GM20431 (cell line): Measurements from ENCODE around the gene FOXP1.
"Not testable (repeated sequence)": the region's sequence is repeated elsewhere in the genome, so short reads cannot be mapped to it uniquely, and the experiment has no call there.

Experiments
- in situ Hi-C: fragments of 300-500 bp; cut with MseI, MboI; formaldehyde crosslinking; loops from one replicate; pipeline ENCODE4 v1.15.0; 2020; ENCODE audit warnings: low sequenced_read_pairs; ENCODE audit not compliant: unreplicated experiment

Gene FOXP1

DNA sequence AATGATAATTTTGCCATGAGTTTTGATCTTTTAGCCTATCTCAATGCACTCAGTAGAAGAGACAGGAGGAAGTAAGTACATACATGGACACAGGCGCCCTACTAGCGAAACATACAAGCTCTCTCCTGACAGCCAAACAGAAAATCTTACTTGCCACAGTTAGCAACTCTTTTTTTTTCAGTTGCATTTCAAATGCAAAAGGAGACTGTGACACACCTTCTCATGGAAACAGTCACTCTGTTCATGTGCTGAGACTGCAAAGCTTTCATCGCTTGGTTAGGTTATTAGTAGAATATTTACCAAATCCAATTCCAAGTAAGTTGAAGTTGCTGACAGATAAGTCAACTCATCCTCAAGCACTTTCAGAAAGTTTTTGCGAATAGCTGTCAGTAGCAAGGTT, 223.3 kb downstream of the FOXP1 start:
- in situ Hi-C loops, result no loop called here

DNA sequence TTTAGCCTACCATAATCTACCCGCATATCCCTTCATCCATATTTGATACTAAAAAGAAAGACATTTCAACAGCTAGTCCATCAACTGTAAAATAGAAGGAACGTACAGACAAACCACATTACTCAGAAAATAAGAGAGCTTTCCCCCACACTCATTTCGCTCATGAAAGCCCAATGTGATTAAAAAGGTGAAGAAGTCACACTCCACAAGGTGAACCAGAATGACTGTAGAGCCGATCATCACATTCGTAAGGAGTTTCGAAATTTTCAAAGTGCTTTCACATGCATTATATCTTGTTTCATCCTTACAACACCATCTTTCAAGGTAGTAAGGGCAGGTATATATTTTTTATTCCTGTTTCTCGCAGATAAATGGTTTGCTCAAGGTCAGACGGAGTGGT, 225.3 kb downstream of the FOXP1 start:
- in situ Hi-C loops, result no loop called here

DNA sequence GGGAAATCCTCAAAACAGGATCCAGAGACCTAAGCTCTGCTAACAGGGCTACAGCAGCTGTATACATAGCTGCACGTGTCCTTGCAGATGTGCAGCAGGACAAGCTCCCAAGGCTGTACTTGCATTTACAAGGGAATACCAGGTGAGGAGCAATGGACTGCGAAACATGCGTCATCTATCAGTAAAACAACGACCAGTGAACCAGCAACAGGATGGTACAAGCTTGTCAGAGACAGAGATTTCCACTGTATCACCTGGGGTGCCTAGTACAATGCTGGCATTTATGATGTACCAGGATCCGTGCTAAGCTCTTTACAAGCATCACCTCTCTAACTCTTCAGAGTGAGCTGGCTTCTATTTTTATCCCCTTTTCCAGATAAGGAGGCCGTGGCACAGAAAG, 227.3 kb downstream of the FOXP1 start:
- in situ Hi-C loops, result no loop called here

DNA sequence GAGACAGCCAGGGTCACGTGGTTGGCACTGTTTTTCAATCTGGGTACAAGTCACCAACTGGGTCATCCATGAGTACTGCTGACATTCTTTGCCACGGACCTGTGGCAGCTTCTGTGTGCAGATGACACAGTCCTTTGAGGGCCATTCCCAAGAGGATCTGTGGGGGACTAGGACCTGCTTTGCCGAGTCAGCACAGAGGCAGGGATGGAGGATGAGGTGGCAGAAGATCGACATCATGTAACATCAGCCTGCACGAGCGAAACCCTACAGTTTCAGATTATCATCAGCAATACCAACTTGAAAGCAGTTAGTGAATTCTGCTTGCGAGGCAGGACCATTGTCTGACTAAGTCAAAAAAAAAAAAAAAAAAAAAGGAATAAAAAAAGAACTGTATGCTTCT, 227.7 kb downstream of the FOXP1 start:
- in situ Hi-C loops, result no loop called here

DNA sequence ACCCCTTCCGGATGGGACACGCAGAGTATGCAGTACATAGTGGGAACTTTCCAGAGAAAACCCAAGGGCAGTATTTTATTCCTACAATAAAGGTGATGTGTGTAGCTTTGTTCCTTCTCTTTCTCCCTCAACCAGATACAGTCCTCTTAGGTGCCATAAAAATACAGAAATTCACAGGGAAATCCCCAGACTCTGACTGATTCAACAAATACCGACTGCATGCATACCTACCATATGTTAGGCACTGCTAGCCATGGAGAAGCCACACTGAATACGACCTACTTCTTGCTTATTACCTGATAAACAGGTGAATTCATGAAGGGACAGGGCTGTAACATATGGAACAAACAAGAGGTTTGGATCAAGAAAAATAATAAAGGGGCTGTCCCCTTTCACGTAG, 228.5 kb downstream of the FOXP1 start:
- in situ Hi-C loops, result no loop called here

DNA sequence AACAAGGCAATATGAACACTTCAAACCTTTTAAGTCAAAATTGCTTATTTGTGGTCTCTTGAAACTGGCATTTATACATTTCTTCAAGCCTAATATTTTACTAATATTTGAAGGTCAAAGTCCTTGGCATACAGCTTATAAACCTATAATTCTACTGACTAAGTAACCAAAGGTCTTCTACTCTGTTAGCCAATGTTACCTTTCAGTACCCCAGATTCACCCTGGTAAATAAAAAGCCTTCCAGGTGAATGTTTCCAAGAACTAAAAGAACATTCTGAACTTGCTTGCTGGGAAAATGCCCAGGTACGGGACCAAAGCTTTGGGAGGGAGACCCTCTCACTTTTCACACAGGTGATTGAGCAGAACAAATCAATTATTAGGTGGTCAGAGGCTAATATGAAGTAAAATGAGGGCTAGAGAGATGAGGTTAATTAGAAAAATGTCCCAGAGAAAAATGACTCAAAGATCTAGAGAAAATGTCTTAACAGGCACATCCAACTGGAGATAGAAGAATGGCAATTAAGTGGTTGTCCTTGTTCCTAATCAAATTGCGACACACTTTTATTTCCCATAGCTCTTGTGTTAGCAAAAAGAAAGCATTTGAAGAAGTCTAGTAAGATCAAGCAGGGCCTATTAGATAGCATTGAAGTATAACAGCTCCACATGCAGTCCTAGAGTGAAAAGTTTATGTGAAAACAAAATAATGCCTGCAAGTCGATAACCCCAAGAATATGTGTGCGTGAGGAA, 232.0 kb downstream of the FOXP1 start:
- in situ Hi-C loops, result no loop called here

DNA sequence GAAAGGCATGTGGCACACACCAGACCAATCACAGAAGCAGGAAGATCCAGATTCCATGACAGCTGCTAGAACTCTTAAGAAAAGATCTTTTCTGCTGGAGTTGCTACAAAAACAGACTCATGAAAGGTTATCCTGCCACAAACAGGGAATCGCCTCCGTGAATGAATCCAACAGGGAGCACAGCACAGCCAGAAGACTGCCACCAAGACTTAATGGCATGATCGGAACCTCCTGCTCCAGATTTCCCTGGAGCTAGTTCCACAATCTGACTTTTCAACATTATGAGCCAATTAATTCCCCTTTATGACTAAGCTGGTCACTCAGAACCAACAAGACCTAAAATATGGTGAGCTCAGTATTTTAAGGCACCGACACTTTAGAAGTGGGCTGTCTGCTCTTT, 232.5 kb downstream of the FOXP1 start:
- in situ Hi-C loops, result no loop called here

DNA sequence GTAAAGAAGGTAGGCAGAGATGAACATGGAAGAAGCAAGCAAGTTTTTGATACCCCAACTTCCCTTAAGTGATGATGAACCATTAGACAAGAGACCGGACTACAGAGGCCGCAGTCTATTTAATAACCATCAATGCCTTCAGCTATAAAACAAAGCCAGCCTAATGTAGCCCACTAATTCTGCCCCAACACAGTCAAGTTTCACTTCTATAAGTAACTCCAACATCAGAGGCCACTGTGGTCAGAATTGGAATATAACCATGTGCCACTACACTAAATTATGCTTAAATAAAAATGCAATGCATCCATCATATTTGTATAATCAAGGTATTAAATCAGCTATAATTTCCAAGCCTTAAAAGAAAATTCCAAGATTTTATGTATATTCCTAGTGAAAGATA, 234.7 kb downstream of the FOXP1 start:
- in situ Hi-C loops, result no loop called here

DNA sequence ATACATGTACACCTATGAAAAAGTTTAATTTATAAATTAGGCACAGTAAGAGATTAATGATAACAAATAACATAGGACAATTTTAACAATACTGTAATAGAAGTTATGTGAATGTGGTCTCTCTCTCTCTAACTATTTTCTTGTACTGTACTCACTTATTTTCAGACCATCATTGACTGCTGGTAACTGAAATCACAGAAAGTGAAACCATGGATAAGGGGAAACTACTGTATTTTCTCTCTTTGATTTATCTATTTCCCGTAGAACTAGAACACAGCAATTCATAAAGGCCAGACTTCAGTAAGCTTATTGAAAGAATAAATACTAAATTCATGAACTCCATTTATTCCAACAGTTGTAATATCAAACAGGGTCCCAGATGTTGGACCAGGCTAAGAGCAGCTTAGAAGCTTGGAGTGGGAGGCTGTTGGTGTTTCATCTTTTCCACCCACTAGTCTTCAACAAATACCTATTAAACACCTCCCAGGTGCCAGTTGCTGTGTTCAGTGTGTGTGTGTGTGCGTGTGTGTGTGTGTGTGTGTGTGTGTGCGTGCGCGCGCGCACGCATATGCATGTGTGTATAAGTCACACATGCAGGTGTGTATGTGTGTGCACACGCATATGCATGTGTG, 235.4 kb downstream of the FOXP1 start:
- in situ Hi-C loops, result no loop called here

DNA sequence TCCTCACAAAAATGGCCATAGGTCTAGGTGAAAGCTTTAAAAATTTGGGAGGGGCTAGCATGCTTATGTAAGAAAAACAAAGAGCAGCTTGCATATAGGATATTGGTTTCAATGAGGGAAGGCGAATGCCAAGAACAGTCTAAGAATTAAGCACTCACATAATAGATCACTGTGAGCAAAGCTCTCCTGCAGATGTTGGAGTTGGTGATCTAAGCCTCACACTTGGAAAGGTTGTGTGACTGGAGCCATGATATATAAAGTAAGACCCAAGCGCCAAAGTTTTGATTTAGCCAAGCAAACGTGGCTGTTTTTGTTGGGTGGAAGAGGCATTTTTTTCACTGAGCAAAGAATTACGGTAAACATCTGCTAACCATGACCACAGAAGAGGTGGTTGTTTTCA, 237.5 kb downstream of the FOXP1 start:
- in situ Hi-C loops, result no loop called here

DNA sequence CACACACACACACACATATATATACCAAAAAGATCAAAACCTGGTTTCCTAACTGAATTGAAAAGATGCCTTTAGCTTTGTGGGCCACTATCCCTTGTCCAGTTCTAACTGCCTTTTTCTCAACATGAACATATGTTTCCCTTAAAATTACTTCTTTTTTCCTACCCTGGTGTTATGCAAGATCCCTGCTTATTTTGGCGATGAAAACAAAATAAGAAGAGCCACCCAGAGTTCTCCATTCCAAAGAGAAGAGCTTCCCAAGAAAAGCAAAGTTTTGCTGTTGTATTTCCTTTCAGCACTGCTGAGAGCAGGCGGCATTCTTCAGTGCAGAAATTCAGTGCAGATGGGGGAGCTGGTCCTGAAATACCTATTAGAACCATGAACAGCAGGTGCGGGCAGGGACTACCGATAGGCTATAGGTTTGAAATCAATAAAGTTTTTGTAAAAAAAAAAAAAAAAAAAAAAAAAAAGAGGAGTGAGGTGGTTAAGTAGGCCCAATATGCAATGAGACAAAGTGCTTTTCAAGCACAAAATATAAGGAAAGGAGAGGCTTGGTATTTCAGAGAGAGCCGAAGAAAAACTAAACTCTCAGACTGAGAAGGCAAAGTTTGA, 238.0 kb downstream of the FOXP1 start:
- in situ Hi-C loops, result no loop called here

DNA sequence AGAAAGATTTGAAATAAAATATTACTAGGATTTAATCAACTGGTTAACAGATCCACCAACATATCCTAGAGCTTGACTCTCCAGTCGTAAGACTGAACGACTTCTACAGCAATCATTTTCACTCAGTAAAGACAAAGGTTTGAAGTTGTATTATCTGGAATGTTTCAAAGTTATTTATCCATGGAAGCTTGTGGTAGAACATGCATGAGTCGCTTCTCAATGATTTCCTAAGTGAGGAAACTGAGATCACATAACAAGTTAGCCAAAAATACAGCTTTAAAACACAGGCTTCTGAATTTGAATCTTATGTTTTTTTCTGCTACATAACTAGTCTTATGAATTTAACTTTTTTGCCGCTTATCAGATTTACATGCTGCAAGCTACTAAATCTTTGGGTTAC, 241.8 kb downstream of the FOXP1 start:
- in situ Hi-C loops, result no loop called here

DNA sequence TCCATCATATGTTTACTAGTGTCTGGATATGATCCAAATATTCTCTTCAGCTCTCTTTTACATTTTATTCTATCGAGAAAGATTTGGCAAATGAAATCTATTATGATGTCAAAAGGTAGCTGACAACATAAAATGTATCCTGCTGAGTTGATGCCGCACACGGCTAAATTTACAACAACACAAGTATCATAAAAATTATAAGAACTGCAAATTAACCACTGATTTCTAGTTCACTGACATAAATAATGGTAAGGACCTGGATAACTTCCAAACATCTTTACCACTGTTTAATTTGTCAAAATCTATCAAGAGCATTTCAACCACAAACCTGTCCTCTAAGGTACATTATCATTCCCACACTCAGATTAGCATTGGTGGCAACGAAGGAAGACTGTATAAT, 244.5 kb downstream of the FOXP1 start:
- in situ Hi-C loops, result no loop called here

DNA sequence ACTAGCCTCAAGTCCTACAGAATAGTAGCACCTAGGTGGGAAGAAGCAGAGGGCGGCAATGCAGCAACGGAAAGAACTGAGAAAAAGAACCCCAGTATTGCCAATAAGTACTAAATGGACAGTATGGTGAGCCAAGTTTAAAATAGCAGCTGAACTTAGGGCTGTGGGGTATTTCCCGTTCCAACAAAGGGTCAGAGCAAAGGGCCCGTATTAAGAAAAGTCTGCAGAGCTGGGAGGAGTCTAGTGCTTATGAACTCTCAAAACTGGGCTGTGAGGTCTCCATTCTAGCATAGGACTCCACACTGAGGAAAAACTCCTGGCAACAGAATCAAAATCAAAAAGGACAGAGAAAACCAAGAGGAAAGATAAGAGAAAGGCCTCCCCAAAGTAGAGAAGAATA, 250.7 kb downstream of the FOXP1 start:
- in situ Hi-C loops, result no loop called here

DNA sequence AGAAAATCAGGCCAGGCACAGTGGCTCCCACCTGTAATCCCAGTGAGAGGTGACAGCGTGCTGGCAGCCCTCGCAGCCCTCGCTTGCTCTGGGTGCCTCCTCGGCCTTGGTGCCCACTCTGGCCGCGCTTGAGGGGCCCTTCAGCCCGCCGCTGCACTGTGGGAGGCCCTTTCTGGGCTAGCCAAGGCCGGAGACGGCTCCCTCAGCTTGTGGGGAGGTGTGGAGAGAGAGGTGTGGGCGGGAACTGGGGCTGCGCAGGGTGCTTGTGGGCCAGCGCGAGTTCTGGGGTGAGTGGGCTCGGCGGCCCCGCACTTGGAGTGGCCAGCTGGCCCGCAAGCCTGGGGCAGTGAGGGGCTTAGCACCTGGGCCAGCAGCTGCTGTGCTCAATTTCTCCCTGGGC, 252.6 kb downstream of the FOXP1 start:
- in situ Hi-C loops, result no loop called here

DNA sequence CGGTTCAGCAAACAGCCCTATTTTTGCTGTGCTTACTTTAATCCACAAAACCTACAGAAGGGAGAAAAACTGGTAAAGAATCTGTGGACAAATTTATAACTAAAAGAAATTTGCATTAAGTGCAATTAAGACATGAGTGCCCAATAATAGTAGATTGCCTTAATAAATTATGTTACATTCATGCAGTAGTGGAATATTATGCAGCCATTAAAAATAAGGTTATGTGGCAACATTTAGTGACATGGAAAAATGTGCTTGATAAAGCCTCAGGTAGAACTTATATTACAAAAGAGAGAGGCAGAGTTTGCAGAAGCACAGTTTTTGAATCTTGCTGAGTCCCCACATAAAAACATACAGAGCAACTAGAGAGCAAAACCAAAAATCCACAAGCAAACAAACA, 253.0 kb downstream of the FOXP1 start:
- in situ Hi-C loops, result no loop called here

DNA sequence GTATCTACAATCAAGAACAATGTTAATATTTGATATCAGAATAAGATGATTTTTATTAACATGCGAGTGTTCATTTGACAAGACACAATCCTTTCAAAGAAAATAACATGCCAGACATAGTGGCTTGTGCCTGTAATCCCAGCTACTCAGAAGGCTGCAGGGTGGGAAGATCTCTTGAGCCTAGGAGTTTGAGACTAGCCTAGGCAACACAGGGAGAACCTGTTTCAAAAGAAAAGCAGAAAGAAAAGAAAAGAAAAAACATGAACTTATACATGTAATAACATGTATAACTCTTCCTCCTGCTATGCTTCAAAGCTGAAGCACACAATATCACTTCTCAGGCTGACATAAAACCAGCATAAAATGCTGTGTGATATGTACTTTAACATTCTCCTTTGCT, 253.7 kb downstream of the FOXP1 start:
- in situ Hi-C loops, result no loop called here

DNA sequence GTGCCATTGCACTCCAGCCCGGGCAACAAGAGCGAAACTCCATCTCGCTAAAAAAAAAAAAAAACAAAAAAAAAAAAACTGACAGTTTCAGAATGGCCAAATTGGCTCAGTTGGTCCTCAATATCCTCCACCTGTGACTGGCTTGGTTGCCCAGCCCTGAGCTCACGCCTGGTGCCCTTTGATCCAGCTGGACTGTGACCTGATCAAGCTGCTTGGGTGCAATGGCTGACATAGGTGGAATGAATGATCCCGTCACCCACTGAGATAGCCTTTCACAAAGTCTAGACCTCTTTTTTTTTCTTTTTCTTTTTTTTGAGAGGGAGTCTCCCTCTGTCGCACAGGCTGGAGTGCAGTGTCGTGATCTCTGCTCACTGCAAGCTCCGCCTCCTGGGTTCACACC, 254.6 kb downstream of the FOXP1 start:
- in situ Hi-C loops, result no loop called here

DNA sequence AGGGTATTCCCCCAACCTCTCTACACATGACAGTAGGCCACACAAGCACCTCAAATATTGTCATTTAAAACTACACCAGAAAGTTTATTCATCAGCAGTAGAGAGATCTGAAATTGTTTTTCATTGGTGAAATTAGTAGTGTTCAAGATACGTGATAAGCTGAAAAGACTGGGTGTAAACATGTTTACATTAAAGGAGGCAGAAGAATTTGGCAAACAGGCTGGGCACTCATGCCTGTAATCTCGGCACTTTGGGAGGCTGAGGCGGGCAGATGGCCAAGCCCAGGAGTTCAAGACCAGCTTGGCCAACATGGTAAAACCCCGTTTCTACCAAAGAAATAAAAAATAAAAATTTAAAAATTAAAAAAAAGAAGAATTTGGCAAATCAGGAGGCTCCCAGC, 255.6 kb downstream of the FOXP1 start:
- in situ Hi-C loops, result no loop called here

DNA sequence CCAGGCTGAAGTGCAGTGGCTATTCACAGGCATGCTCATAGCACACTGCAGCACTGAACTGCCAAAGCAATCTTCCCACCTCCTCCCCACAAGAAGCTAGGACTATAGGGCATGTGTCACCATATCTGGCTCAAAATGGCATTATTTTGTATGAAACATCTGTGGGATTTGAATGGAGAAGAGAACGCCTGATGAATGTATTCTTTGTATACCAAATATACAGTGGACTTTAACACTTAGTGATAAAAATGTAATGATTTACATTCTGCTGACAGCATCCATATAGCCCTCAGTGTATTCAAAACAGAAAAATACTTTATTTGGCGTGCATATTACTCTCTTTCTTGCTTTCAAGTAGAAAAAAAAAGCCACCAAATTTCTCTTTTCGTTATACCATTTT, 257.8 kb downstream of the FOXP1 start:
- in situ Hi-C loops, result no loop called here

DNA sequence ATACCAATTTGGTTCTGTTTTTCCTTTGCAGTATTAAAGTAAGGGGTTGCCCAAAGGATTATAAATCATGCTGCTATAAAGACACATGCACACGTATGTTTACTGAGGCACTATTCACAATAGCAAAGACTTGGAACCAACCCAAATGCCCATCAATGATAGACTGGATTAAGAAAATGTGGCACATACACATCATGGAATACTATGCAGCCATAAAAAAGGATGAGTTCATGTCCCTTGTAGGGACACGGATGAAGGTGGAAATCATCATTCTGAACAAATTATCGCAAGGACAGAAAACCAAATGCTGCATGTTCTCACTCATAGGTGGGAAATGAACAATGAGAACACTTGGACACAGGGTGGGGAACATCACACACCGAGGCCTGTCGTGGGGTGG, 259.3 kb downstream of the FOXP1 start:
- in situ Hi-C loops, result not testable (repeated sequence)

DNA sequence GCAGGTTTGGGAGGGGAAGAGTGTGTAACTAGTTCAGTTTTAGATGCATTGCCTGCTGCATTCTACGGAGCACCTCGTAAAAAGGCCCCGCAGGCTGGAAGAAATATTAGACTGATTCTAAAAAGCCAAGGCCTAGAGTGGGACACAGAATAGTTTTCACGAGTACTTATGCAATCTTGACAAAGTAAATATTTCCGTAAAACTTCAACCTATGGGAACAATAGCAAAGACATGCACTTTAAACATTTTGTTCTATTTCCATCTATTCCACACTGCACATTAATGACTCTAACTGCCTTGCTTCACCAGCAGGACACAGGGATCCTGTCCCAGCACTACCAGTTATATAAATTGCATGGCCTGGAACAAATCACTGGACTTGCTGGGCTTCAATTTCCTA, 260.0 kb downstream of the FOXP1 start:
- in situ Hi-C loops, result no loop called here
